ENCODE measurements around the gene HOXA9. TPM values are rescaled to one million over a fixed set of nuclear protein-coding genes. Genes with fewer than 3 reads are reported as not detected.

The HOXA9 gene
- total and polyA plus RNA-seq, 5 donors: not detected

- Histone ChIP-seq H3K4me1 (ENCODE audit: control insufficient read depth, insufficient read depth, low read length) (peaks cover 2% of the 10 kb centered on the region), H3K9me3 (ENCODE audit: control insufficient read depth, low read length) (no peaks in the 10 kb centered on the region), H3K4me3 (ENCODE audit: low read length) (peak overlapping the region; percentile 11), H3K27me3 (ENCODE audit: control insufficient read depth, insufficient read depth) (peaks cover 5% of the 10 kb centered on the region), H3K27ac (ENCODE audit: low read length) (no peak overlapping the region)
- ATAC-seq (peak; percentile 34 to 70), DNase-seq (peak; percentile 56 to 82 (median 81))
- WGBS: 7% methylated on average over 56 of the region's 56 CpGs
- intact Hi-C loops (cut with DNase I): no loop called here
Observed at GRCh38 chr7:27179503-27180430, 14.4 kb upstream of the HOXA9 start.

- intact Hi-C loops (cut with DNase I): no loop called here
- no peak overlapping the region for H3K27ac ChIP-seq (ENCODE audit: low read length)
- H3K4me3 ChIP-seq (ENCODE audit: low read length): no peak overlapping the region
- DNase-seq (peak in 1 of 3 donors; percentile 37), ATAC-seq (no peak)
- no peaks in the 10 kb centered on the region for H3K4me1 ChIP-seq (ENCODE audit: control insufficient read depth, insufficient read depth, low read length)
- peaks cover 5% of the 10 kb centered on the region for H3K27me3 ChIP-seq (ENCODE audit: control insufficient read depth, insufficient read depth)
- H3K9me3 ChIP-seq (ENCODE audit: control insufficient read depth, low read length): no peaks in the 10 kb centered on the region
- 38% methylated on average over 14 of the region's 14 CpGs for WGBS
Observed at GRCh38 chr7:27179030-27179429, 13.7 kb upstream of the HOXA9 start.

GRCh38 chr7:27178366-27178765 is 13.0 kb upstream of the HOXA9 start:
- WGBS: 77% methylated on average over 6 of the region's 6 CpGs
- intact Hi-C loops (cut with DNase I): no loop called here
- Histone ChIP-seq H3K4me3 (ENCODE audit: low read length) (no peak overlapping the region), H3K27me3 (ENCODE audit: control insufficient read depth, insufficient read depth) (peaks cover 5% of the 10 kb centered on the region), H3K27ac (ENCODE audit: low read length) (no peak overlapping the region), H3K9me3 (ENCODE audit: control insufficient read depth, low read length) (no peaks in the 10 kb centered on the region), H3K4me1 (ENCODE audit: control insufficient read depth, insufficient read depth, low read length) (no peaks in the 10 kb centered on the region)
- DNase-seq: peak in 1 of 3 donors; percentile 13
- ATAC-seq: no peak

GRCh38 chr7:27177795-27178320 is 12.5 kb upstream of the HOXA9 start:
- no peaks in the 10 kb centered on the region for H3K9me3 ChIP-seq (ENCODE audit: control insufficient read depth, low read length)
- ATAC-seq (no peak), DNase-seq (no peak)
- 85% methylated on average over 5 of the region's 5 CpGs for WGBS
- H3K27ac ChIP-seq (ENCODE audit: low read length): no peak overlapping the region
- H3K27me3 ChIP-seq (ENCODE audit: control insufficient read depth, insufficient read depth): peaks cover 5% of the 10 kb centered on the region
- H3K4me1 ChIP-seq (ENCODE audit: control insufficient read depth, insufficient read depth, low read length): no peaks in the 10 kb centered on the region
- no peak overlapping the region for H3K4me3 ChIP-seq (ENCODE audit: low read length)
- intact Hi-C loops (cut with DNase I): no loop called here

GRCh38 chr7:27176962-27177794 is 11.8 kb upstream of the HOXA9 start:
- intact Hi-C loops (cut with DNase I): no loop called here
- DNase-seq: peak in 2 of 3 donors; percentile 16 to 21
- Histone ChIP-seq H3K4me1 (ENCODE audit: control insufficient read depth, insufficient read depth, low read length) (no peaks in the 10 kb centered on the region), H3K9me3 (ENCODE audit: control insufficient read depth, low read length) (no peaks in the 10 kb centered on the region), H3K4me3 (ENCODE audit: low read length) (no peak overlapping the region), H3K27ac (ENCODE audit: low read length) (no peak overlapping the region), H3K27me3 (ENCODE audit: control insufficient read depth, insufficient read depth) (peaks cover 5% of the 10 kb centered on the region)
- WGBS: 76% methylated on average over 22 of the region's 22 CpGs
- no peak for ATAC-seq

GRCh38 chr7:27176524-27176845 is 11.1 kb upstream of the HOXA9 start:
- no peak overlapping the region for H3K27ac ChIP-seq (ENCODE audit: low read length)
- peaks cover 5% of the 10 kb centered on the region for H3K27me3 ChIP-seq (ENCODE audit: control insufficient read depth, insufficient read depth)
- H3K4me3 ChIP-seq (ENCODE audit: low read length): no peak overlapping the region
- H3K4me1 ChIP-seq (ENCODE audit: control insufficient read depth, insufficient read depth, low read length): no peaks in the 10 kb centered on the region
- 76% methylated on average over 3 of the region's 3 CpGs for WGBS
- intact Hi-C loops (cut with DNase I): no loop called here
- ATAC-seq: no peak
- H3K9me3 ChIP-seq (ENCODE audit: control insufficient read depth, low read length): no peaks in the 10 kb centered on the region
- DNase-seq: peak in 1 of 3 donors; percentile 14

- H3K27me3 ChIP-seq (ENCODE audit: control insufficient read depth, insufficient read depth): peaks cover 5% of the 10 kb centered on the region
- no peak overlapping the region for H3K27ac ChIP-seq (ENCODE audit: low read length)
- no peaks in the 10 kb centered on the region for H3K4me1 ChIP-seq (ENCODE audit: control insufficient read depth, insufficient read depth, low read length)
- H3K4me3 ChIP-seq (ENCODE audit: low read length): no peak overlapping the region
- no peaks in the 10 kb centered on the region for H3K9me3 ChIP-seq (ENCODE audit: control insufficient read depth, low read length)
- DNase-seq (peak in 2 of 3 donors; percentile 18 to 53), ATAC-seq (no peak)
- 52% methylated on average over 40 of the region's 40 CpGs for WGBS
- intact Hi-C loops (cut with DNase I): no loop called here
Observed at GRCh38 chr7:27175626-27176523, 10.5 kb upstream of the HOXA9 start.

- intact Hi-C loops (cut with DNase I): no loop called here
- Histone ChIP-seq H3K4me1 (ENCODE audit: control insufficient read depth, insufficient read depth, low read length) (no peaks in the 10 kb centered on the region), H3K4me3 (ENCODE audit: low read length) (no peak overlapping the region), H3K27ac (ENCODE audit: low read length) (no peak overlapping the region), H3K9me3 (ENCODE audit: control insufficient read depth, low read length) (no peaks in the 10 kb centered on the region), H3K27me3 (ENCODE audit: control insufficient read depth, insufficient read depth) (peaks cover 5% of the 10 kb centered on the region)
- peak in 1 of 2 donors; percentile 30 for ATAC-seq
- 49% methylated on average over 12 of the region's 12 CpGs for WGBS
- peak in 2 of 3 donors; percentile 3 to 29 for DNase-seq
Observed at GRCh38 chr7:27174874-27175625, 9.7 kb upstream of the HOXA9 start.

GRCh38 chr7:27173956-27174873 is 8.9 kb upstream of the HOXA9 start, which contains the start of gene HOXA10:
Gene HOXA10 (minus strand): TSS chr7:27174320. CDS start chr7:27174306, 14 bp downstream.
- DNase-seq: peak in 2 of 3 donors; percentile 43 to 44
- intact Hi-C loops (cut with DNase I): no loop called here
- Histone ChIP-seq H3K4me3 (ENCODE audit: low read length) (peak within 1 kb of the TSS; percentile 29), H3K4me1 (ENCODE audit: control insufficient read depth, insufficient read depth, low read length) (no peaks in the 10 kb centered on the region), H3K9me3 (ENCODE audit: control insufficient read depth, low read length) (no peaks in the 10 kb centered on the region), H3K27me3 (ENCODE audit: control insufficient read depth, insufficient read depth) (peaks cover 5% of the 10 kb centered on the region), H3K27ac (ENCODE audit: low read length) (no peak within 1 kb of the TSS)
- ATAC-seq: no peak
- WGBS: 6% methylated on average over 82 of the region's 82 CpGs

All from right cardiac atrium (tissue), 5 donors.